ENCODE measurements around the gene PARVA. TPM values are rescaled to one million over a fixed set of nuclear protein-coding genes. Genes with fewer than 3 reads are reported as not detected.

Gene PARVA
- total and polyA plus RNA-seq, 12 donors: 20.1 to 84.8 (median 67.0) TPM

DNA sequence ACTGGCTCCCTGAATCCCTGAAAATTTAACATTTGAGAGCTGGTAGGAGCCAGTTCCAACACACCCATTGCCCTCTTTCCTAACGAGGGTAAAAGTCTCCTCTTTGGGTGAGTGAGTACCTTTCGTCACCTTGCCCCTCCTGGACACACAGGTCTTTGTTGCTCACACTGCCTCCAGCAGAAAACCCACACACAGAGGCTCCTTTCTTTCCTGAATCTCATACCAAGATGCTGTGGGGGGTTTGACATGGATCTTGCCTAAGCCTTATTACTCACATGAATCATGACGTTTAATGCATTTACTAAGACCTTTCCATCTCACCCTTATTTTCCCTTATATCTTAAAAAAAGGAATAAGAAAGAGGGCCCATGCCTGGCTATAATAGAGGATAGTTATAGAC is 53.0 kb downstream of the PARVA start:
- TF ChIP-seq, protein P1, sequence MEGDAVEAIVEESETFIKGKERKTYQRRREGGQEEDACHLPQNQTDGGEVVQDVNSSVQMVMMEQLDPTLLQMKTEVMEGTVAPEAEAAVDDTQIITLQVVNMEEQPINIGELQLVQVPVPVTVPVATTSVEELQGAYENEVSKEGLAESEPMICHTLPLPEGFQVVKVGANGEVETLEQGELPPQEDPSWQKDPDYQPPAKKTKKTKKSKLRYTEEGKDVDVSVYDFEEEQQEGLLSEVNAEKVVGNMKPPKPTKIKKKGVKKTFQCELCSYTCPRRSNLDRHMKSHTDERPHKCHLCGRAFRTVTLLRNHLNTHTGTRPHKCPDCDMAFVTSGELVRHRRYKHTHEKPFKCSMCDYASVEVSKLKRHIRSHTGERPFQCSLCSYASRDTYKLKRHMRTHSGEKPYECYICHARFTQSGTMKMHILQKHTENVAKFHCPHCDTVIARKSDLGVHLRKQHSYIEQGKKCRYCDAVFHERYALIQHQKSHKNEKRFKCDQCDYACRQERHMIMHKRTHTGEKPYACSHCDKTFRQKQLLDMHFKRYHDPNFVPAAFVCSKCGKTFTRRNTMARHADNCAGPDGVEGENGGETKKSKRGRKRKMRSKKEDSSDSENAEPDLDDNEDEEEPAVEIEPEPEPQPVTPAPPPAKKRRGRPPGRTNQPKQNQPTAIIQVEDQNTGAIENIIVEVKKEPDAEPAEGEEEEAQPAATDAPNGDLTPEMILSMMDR (IDR thresholded peaks at IDR 0.05): no peak
- peaks cover 32 to 57% (median 47%) of the 10 kb centered on the region in 9 donors for H3K4me1 ChIP-seq
- ATAC-seq: no peak
- H3K4me3 ChIP-seq: no peak overlapping the region
- WGBS, 2 donors: 61 to 70% methylated on average over 3 of the region's 3 CpGs
- H3K9me3 ChIP-seq: no peaks in the 10 kb centered on the region
- H3K36me3 ChIP-seq: no peaks in the 10 kb centered on the region
- intact Hi-C loops (cut with DNase I): no loop called here
- no peaks in the 10 kb centered on the region for H3K27me3 ChIP-seq
- peak overlapping the region; percentile 7 to 78 (median 61) for H3K27ac ChIP-seq
- DNase-seq: no peak

DNA sequence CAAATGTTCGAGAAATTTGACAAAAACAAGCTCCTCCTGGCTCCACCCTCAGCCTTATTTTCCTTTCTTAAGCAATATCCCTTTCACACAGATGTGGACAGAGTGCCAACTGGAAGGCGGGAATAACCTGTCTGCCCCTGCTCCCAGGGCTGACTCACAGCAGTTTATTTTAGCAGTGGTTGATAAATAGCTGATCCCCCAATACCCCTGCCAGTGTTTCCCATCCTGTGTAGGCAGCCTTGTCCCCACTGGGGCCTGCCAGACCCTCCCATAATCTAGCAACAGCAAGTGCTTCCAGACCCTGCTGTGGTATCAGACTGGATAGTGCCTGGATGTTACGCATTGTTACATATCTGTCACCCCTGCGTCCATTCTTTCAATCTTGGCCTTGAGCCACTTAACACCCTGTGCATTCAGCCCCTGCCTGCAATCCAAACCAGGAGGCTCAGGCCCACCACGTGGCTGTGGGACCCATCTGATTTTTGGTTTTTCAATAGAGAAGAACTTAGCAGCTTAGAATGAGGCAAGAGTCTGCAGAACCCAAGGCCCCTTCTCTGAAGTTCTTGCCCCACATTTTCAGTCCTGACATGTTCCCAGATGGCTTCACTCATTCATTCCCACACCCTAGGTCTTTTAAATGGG is 53.7 kb downstream of the PARVA start:
- intact Hi-C loops (cut with DNase I): no loop called here
- H3K4me3 ChIP-seq: no peak overlapping the region
- H3K4me1 ChIP-seq: peaks cover 36 to 64% (median 54%) of the 10 kb centered on the region in 9 donors
- peak; percentile 50 to 90 (median 71) for ATAC-seq
- TF ChIP-seq, protein P1 (IDR thresholded peaks at IDR 0.05): no peak
- no peaks in the 10 kb centered on the region for H3K9me3 ChIP-seq
- H3K27ac ChIP-seq: peak overlapping the region; percentile 7 to 78 (median 61)
- no peaks in the 10 kb centered on the region for H3K27me3 ChIP-seq
- no peaks in the 10 kb centered on the region for H3K36me3 ChIP-seq
- DNase-seq: peak in 1 of 2 donors; percentile 61
- WGBS, 2 donors: 21 to 32% methylated on average over 5 of the region's 5 CpGs

DNA sequence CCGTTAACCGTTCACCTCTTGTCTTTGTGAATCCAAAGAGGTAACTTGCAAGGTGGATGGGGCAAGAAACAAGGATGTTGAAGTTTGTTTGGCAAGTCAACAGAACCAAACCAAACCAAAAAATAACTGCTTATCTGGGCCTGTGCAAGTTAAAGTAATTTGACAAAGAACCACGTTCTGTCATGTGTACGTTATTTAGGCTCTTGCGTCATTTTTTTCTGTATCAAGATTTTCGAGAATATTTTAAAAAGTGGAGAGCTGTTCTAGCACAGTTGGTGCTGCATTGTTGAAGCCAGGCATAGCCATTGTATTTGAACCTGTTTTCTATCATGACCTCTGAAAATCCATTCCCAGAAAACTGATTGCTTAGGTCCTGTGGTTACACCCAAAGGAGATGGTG is 55.1 kb downstream of the PARVA start:
- ATAC-seq (no peak), DNase-seq (no peak)
- H3K27me3 ChIP-seq: no peaks in the 10 kb centered on the region
- H3K4me3 ChIP-seq: no peak overlapping the region
- WGBS, 2 donors: 88 to 97% methylated on average over 6 of the region's 6 CpGs
- TF ChIP-seq, protein P1 (IDR thresholded peaks at IDR 0.05): no peak
- no peaks in the 10 kb centered on the region for H3K9me3 ChIP-seq
- peak overlapping the region in 4 of 10 donors; percentile 49 to 79 (median 70) for H3K27ac ChIP-seq
- H3K36me3 ChIP-seq: no peaks in the 10 kb centered on the region
- intact Hi-C loops (cut with DNase I): no loop called here
- H3K4me1 ChIP-seq: peaks cover 37 to 77% (median 61%) of the 10 kb centered on the region in 9 donors

DNA sequence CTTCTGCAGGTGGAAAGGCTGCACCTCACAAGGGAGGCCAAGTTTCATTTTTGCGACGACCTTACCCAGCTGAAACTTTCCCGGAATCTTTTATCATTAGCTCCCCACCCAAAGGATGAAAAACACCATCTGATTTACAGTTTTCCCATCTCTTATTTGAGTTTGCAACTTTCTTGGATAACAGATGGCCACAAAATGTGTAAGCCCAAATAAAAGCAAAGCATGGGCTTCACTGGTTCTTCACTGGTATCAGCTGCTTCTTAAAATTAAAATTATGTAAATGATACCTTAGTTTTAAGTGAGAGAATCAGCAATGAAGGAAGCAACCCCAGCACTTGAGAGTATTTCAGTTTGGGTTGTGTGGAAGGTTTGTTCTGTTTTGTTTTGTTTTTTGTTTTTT is 55.8 kb downstream of the PARVA start:
- Histone ChIP-seq H3K4me1 (peaks cover 37 to 77% (median 61%) of the 10 kb centered on the region in 9 donors), H3K36me3 (no peaks in the 10 kb centered on the region), H3K27me3 (no peaks in the 10 kb centered on the region), H3K27ac (peak overlapping the region in 8 of 10 donors; percentile 49 to 81 (median 80)), H3K9me3 (no peaks in the 10 kb centered on the region), H3K4me3 (no peak overlapping the region)
- intact Hi-C loops (cut with DNase I): no loop called here
- WGBS, 2 donors: 50 to 57% methylated on average over 3 of the region's 3 CpGs
- ATAC-seq: no peak
- no peak for DNase-seq
- TF ChIP-seq, protein P1 (IDR thresholded peaks at IDR 0.05): no peak
